Stimulated activated CD8-positive, alpha-beta memory T cell treated with anti-CD3 and anti-CD28 coated beads, Interleukin-2, amount 100 ng/mL, for 48 hours (primary cell): ENCODE results near the gene KRTAP10-7.
"Not testable (repeated sequence)": the region's sequence is repeated elsewhere in the genome, so short reads cannot be mapped to it uniquely, and the experiment has no call there.

ENCODE experiments used
- DNase-seq, 2 donors: peaks; one replicate each; pipeline ENCODE4 v3.0.0-alpha.2; 2020; ENCODE audit warnings: low read depth in 2 of 2

KRTAP10-7 gene

GRCh38 chr21:44571844-44572782 lies 28.3 kb upstream of the KRTAP10-7 start:
- no peak for DNase-seq

DNA sequence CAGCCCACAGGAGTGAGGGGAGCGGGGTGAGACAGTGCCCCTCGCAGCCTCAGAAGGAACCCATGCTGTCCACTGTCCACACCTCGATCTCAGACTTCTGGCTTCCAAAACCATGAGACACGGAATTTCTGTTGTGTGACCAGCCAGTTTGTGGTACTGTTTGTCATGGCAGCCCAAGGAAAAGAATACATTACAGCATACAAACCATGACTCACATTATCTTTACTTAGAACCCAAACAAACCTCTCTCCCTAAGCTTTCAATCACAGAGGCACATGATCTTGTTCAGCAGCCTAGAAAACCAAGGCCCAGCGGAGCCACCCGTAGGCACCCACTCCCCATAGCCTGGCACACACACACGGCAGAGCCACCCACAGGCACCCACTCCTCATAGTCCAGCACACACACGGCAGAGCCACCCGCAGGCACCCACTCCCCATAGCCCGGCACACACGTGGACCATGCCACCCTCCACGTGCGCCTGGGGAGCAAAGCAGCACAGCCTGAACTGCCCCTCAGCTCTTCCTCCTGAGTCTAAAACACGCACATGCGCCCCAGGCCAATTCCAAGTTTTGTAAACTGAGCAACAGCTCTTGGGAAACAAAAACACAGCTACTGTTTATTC lies 27.3 kb upstream of the KRTAP10-7 start:
- no peak for DNase-seq

- not testable (repeated sequence) for DNase-seq
Observed at GRCh38 chr21:44573630-44574456, 26.6 kb upstream of the KRTAP10-7 start, which contains the start of gene KRTAP10-4. KRTAP10-4 (plus strand) TSS chr21:44573729; CDS start chr21:44573759, 30 bp downstream.

DNA sequence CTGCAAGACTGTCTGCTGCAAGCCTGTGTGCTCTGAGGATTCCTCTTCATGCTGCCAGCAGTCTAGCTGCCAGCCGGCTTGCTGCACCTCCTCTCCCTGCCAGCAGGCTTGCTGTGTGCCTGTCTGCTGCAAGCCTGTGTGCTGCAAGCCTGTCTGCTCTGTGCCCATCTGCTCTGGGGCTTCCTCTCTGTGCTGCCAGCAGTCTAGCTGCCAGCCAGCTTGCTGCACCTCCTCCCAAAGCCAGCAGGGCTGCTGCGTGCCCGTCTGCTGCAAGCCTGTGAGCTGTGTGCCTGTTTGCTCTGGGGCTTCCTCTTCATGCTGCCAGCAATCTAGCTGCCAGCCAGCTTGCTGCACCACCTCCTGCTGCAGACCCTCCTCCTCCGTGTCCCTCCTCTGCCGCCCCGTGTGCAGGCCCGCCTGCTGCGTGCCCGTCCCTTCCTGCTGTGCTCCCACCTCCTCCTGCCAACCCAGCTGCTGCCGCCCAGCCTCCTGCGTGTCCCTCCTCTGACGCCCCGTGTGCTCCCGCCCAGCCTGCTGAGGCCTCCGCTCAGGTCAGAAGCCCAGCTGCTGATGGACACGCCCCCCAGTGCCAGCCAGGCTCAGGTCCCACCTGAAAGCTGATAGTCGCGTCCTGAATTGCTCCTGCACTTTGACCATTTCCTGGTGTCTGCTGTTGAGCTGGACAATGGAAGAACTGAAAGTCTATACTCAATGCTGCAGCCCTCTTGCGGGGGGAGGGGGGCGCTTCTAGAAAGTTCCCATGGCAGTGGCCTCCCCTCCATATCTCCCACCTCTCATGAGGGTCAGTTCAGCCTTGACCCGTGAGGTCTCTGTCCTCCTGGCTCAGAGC lies 25.7 kb upstream of the KRTAP10-7 start:
- DNase-seq = no peak

DNA sequence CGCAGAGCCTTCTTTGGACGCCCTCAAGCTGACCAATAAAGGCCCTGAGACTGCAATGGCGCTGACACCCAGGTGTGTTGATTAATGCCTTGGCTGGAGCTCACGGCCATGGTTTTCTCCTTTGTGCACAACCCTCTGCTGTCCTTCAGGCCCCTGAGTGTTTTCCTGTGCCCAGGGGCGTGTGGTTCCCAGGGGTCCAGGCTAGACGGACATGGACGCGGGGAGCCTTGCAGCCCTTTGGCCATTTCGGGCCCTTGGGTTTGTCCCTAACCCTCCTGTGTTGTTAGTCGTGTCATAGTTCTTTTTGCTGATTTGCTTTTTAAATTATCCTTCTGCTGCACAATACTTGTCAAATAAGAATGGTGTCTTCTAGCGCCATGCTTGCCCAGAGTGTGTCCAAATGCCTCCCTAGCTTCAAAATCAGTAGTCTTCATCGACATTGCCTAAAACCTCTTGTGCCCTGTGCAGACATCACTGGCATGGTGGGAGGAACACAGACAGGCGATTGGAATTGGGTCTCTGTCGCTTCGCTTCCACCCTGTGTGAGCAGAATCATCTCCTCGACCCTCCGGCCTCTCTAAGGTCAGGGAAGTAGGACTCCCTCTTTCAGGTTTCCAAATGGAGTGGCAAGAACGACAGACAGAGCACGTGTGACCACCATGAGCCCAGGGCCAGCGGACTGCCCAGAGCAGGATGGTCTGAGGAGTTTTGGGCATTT lies 24.9 kb upstream of the KRTAP10-7 start:
- no peak for DNase-seq

DNA sequence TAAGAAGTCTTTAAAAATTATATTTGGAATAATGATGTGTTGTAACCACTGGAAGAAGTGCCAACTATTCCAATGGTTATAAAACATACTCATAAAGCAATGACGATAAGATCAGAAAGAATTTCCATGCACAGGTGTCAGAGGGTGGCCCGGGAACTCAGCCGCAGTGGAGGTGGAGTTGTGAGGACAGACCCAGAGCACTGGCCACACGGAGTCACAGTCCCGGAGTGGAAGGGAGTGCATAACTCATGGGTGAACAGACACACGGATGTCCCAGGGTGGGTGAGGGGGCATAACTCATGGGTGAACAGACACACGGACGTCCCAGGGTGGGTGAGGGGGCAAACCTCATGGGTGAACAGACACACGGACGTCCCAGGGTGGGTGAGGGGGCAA lies 24.4 kb upstream of the KRTAP10-7 start:
- no peak for DNase-seq

GRCh38 chr21:44578371-44579055 lies 21.9 kb upstream of the KRTAP10-7 start:
- no peak for DNase-seq

DNA sequence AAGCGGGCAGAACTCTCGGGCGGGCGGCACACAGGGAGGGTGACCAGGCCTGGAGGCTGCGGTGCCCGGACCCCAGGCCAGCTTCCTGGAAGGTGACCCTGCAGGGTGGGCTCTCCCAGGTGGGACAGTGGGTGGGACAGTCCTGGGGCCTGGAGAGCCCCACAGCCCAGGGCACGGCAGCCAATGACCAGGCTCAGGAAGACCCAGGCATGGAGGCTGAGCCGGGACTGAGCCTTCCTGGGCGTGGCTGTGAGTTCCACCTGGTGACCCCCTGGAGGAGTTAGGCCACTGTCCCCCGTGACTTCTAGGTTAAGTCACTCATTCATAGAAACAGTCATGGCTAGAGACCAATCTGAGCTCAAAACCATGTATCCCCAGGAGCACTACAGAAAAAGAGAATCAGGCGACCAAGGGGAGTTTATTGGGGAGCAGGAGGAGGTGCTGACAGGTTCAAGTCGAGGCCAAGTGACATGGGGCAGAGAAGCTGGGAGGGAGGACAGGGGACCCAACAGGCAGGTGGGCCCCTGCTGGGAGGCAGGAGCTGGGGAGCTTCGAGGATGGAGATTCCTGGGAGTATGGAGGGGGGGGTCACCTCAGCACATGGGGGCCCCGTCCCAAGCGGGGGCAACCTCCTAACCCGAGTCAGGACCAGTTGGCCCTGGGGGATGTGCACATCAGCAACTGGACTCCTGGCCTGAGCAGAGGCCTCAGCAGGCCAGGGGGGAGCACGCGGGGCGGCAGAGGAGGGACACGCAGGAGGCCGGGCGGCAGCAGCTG lies 21.2 kb upstream of the KRTAP10-7 start:
- no peak for DNase-seq

DNA sequence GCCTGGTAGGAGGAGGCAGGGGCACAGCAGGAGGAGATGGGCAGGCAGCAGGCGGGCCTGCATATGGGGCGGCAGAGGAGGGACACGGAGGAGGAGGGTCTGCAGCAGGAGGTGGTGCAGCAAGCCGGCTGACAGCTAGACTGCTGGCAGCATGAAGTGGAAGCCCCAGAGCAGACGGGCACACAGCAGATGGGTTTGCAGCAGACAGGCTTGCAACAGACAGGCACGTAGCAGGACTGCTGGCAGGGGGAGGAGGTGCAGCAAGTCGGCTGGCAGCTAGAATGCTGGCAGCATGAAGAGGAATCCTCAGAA lies 20.6 kb upstream of the KRTAP10-7 start:
- no peak for DNase-seq

- DNase-seq = not testable (repeated sequence)
Observed at GRCh38 chr21:44580231-44580821, 20.1 kb upstream of the KRTAP10-7 start, which contains the start of gene KRTAP10-5. KRTAP10-5 (minus strand) TSS chr21:44580604; CDS start chr21:44580578, 26 bp downstream.

- no peak for DNase-seq
Observed at GRCh38 chr21:44581158-44581557, 19.2 kb upstream of the KRTAP10-7 start.

GRCh38 chr21:44582055-44582454 lies 18.3 kb upstream of the KRTAP10-7 start:
- no peak for DNase-seq

DNA sequence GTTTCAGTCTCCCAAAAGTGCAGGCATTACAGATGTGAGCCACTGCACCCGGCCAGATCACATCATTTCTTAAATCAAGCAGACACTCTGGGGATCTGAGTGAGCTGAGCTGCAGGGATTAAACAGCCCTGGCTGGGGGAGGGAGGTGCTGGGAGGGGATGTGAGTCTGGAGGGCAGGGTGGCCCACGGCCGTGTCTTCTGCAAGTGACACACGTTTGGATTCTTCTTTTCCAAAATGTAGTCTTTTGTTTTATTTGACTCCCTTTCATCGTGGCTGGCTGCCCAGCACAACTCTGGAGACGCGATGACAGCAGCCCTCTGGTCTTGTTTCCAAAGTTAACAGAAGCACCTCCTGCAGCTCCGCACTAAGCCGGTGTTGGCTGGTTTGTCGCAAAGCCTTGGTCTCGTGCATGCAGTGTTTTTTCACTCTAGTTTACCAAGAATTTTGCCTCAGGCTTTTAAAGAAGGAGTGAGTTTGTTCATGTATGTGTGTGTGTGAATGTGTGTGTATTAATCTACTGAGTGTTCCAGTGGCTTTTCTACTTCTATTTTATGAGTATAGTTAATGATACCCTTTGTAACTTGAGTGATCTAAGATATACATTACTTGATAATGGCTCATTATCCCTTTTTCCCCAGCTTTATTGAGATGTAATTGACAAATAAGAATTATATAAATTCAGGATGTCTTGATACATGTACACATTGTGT lies 17.2 kb upstream of the KRTAP10-7 start:
- no peak for DNase-seq

DNA sequence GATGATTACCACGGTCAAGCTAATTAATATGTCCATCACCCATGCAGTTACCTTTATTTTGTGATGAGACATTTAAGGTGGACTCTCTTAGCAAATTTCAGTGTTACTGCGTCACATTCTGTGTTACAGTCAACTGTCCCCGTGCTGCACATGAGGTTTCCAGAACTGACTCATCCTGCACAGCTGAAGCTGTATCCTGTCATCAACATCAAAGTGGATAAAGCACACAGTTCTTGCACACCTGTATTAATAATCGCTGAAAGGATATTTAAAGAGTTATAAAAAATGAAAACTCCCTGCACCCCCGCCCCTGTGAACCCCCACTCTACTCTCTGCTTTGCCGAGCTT lies 16.6 kb upstream of the KRTAP10-7 start:
- DNase-seq = no peak

GRCh38 chr21:44585892-44586291 lies 14.5 kb upstream of the KRTAP10-7 start:
- DNase-seq = no peak

GRCh38 chr21:44589094-44589493 lies 11.3 kb upstream of the KRTAP10-7 start:
- DNase-seq = no peak

DNA sequence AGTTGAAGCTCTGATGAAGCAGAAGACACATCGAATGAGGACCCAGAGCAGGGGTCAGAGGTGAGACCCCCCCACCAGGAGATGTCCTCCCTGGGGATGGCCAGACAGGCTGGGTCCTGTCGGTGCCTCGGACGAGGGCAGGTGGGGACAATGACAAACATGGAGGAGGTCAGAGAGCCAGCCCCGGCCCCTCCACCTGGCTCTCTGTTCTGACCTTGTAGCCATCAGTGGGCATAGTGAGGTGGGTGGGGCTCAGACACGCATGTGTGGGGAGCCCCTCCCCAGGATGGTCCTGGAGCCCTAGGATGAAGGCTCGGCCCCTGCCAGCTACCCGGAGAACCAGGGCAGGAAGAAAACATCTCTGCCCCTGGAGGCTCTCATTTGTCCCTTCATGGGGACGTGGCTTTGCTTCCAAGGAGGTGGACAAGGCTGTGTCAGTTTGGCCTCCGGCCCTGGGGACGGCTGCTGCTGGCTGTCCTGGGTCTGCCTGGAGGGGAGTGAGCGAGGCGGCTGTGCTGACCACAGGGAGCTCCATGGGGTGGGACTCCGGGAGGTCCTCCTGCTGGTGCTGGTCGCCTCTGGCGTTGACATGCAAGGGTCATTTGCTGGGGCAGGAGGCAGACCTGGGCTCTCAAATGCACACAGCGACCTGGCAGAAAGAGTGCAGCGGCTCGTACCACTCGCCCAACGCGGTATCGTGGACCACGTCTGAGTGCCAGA lies 10.7 kb upstream of the KRTAP10-7 start:
- no peak for DNase-seq

DNA sequence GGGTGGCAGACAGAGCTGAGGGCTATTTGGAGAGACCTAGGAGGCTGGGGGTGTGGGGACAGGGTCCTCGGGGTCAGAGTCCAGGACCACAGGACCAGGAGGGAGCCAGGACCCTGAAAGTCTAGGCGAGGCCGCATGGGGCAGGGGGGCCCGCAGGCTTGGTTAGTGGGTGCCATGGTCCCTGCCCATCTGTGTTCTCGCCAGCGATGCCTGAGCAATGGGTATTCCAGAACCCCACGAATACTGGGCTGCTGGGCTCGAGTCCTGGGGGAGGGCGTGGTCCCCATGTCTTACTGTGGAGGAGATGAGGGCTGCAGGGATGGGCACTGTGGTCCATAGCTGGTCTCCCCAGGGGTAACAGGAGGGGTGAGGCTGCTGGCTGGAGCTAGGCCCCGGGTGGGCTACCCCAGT lies 10.1 kb upstream of the KRTAP10-7 start:
- no peak for DNase-seq
